HepG2 (cell line): Measurements from ENCODE around the gene GRM1. TPM values are rescaled to one million over a fixed set of nuclear protein-coding genes. Genes with fewer than 3 reads are reported as not detected.

Source experiments
- ATAC-seq: fragments of 200-7000 bp; cut with Tn5 transposase; 3 replicates; pipeline ENCODE4 v1.9.1; 2020; ENCODE audit warnings: mild to moderate bottlenecking, moderate library complexity
- BruUV-seq: library from RNA; stranded (reverse); fragments of 400-500 nt; replicated peaks from 2 replicates; lab custom pipeline; 2021; lab: Mats Ljungman, UMichigan
- CTCF ChIA-PET: fragments of 300-600 bp; formaldehyde crosslinking; extraction: SDS; loops from one replicate; lab custom pipeline; 2021; ENCODE audit warnings: low total read pairs, inconsistent platforms, low intra/inter-chr PET ratio; lab: Yijun Ruan, JAX
- POLR2A ChIA-PET: fragments of 350-600 bp; sonication (Branson Sonifier 250); formaldehyde crosslinking; loops from one replicate; lab custom pipeline; 2020; ENCODE audit warnings: antibody characterized with exemption, inconsistent platforms; lab: Yijun Ruan, JAX
- DNase-seq: peaks from one replicate; pipeline ENCODE4 v3.0.0-alpha.2; 2015; ENCODE audit warnings: low spot score
- FAIRE-seq: peaks from 3 replicates; lab custom pipeline; 2011; peaks lifted over from hg19 to GRCh38; lab: Jason Lieb, UNC
- H2AFZ ChIP-seq: one replicate; pipeline ENCODE4 v1.6.1; 2011; ENCODE audit warnings: low read length, inconsistent platforms
- H3K27ac ChIP-seq: fragments of 300-600 bp; 3 replicates; pipeline ENCODE4 v1.8.0; 2011; ENCODE audit warnings: mixed run types, mild to moderate bottlenecking, mixed read lengths, low read length, inconsistent platforms; ENCODE audit not compliant: insufficient read depth; ENCODE audit errors: extremely low read length
- H3K27me3 ChIP-seq, 2 experiments: fragments of 200-600 bp in 1 of 2; 2 replicates in 1 of 2; 3 replicates in 1 of 2; pipeline versions ENCODE4 v1.6.0 to v1.8.0; 2011; ENCODE audit warnings: low read length in 2 of 2, mild to moderate bottlenecking in 2 of 2, moderate library complexity in 2 of 2, inconsistent platforms in 1 of 2; ENCODE audit not compliant: insufficient read depth in 2 of 2, control insufficient read depth in 1 of 2
- H3K36me3 ChIP-seq, 2 experiments: fragments of 200-600 bp in 1 of 2; replicated peaks in 1 of 2; 2 replicates in 1 of 2; 3 replicates in 1 of 2; pipeline versions ENCODE4 v1.5.1 to v1.8.0; 2011; ENCODE audit warnings: low read length in 2 of 2, inconsistent platforms in 1 of 2; ENCODE audit not compliant: insufficient read depth in 2 of 2, control insufficient read depth in 1 of 2
- H3K4me1 ChIP-seq: 2 replicates; pipeline ENCODE4 v1.5.1; 2012; ENCODE audit warnings: low read length, inconsistent platforms; ENCODE audit not compliant: insufficient read depth
- H3K4me2 ChIP-seq: 2 replicates; pipeline ENCODE4 v1.6.0; 2011; ENCODE audit warnings: low read depth, low read length, inconsistent platforms
- H3K4me3 ChIP-seq, 3 experiments: fragments of 200-600 bp in 1 of 3; sonication (generic), shearing (Covaris generic) in 1 of 3; replicated peaks in 1 of 3; 2 replicates each; pipeline ENCODE4 v1.5.1; 2011 to 2016; ENCODE audit warnings: low read length in 3 of 3, inconsistent platforms in 2 of 3, low read depth in 2 of 3, mild to moderate bottlenecking in 2 of 3, control low read depth in 1 of 3, mixed read lengths in 1 of 3; ENCODE audit not compliant: insufficient read depth in 1 of 3
- H3K79me2 ChIP-seq: one replicate; pipeline ENCODE4 v1.6.1; 2011; ENCODE audit warnings: low read length, inconsistent platforms; ENCODE audit not compliant: insufficient read depth
- H3K9ac ChIP-seq: 2 replicates; pipeline ENCODE4 v1.6.0; 2011; ENCODE audit warnings: mild to moderate bottlenecking, low read depth, low read length, inconsistent platforms; ENCODE audit not compliant: insufficient read depth
- H3K9me3 ChIP-seq: 2 replicates; pipeline ENCODE4 v1.5.1; 2012; ENCODE audit warnings: mild to moderate bottlenecking, low read length
- H4K20me1 ChIP-seq: 2 replicates; pipeline ENCODE4 v1.6.0; 2011; ENCODE audit warnings: inconsistent platforms, mild to moderate bottlenecking, low read length, moderate library complexity; ENCODE audit not compliant: insufficient read depth
- ARNT ChIP-seq: fragments of 450-650 bp; IDR thresholded peaks from 2 replicates; pipeline ENCODE4 v1.6.1; 2017
- HMG20A ChIP-seq: IDR thresholded peaks from 2 replicates; pipeline ENCODE4 v1.6.1; 2016; ENCODE audit warnings: borderline replicate concordance
- NPAS2 ChIP-seq: sonication (generic); formaldehyde crosslinking; IDR thresholded peaks from 2 replicates; pipeline ENCODE4 v1.8.0; 2022; ENCODE audit warnings: mild to moderate bottlenecking, missing genetic modification reagents, borderline replicate concordance
- RXRA ChIP-seq: sonication (generic); formaldehyde crosslinking; IDR thresholded peaks from 2 replicates; pipeline ENCODE4 v1.5.1; 2020; ENCODE audit warnings: missing genetic modification reagents
- TCF12 ChIP-seq, 2 experiments: fragments of 450-650 bp in 1 of 2; sonication (generic) in 1 of 2; formaldehyde crosslinking in 1 of 2; IDR thresholded peaks; 2 replicates each; pipeline versions ENCODE4 v1.6.1 to v1.8.0; 2017 to 2022; ENCODE audit warnings: antibody characterized with exemption in 1 of 2, mild to moderate bottlenecking in 1 of 2, missing genetic modification reagents in 1 of 2, moderate library complexity in 1 of 2
- ZNF232 ChIP-seq: sonication (generic); formaldehyde crosslinking; IDR thresholded peaks from 2 replicates; pipeline ENCODE4 v1.4.0; 2020; ENCODE audit warnings: missing genetic modification reagents, borderline replicate concordance
- ZNF570 ChIP-seq: sonication (generic); formaldehyde crosslinking; IDR thresholded peaks from 2 replicates; pipeline ENCODE4 v1.4.0; 2020; ENCODE audit warnings: mild to moderate bottlenecking, missing genetic modification reagents, borderline replicate concordance
- ZNF724P ChIP-seq: sonication (generic); formaldehyde crosslinking; IDR thresholded peaks from 2 replicates; pipeline ENCODE4 v1.8.0; 2022; ENCODE audit warnings: missing genetic modification reagents, borderline replicate concordance
- WGBS: methylation state at CpG from one replicate; pipeline ENCODE4 v1.1.6; 2017; ENCODE audit warnings: low lambda C conversion rate; 5-methylcytosine and 5-hydroxymethylcytosine counted together
- in situ Hi-C: cut with HindIII; loops from 2 replicates; pipeline ENCODE4 v1.10.0; 2017; ENCODE audit warnings: low pct_unique_long_range_greater_than_20kb; ENCODE audit not compliant: extremely low pct_ligation_motif_present
- intact Hi-C: fragments of 100-400 bp; cut with micrococcal nuclease; formaldehyde crosslinking; loops from one replicate; pipeline ENCODE4 v1.10.0; 2022; ENCODE audit not compliant: unreplicated experiment
- polyA plus RNA-seq, 8 experiments: library from polyadenylated mRNA; depleted of rRNA in 3 of 8; stranded (reverse) in 7 of 8; unstranded in 1 of 8; fragments of >200 nt; fragmentation: Illumina TruSeq in 4 of 8; extraction: Trizol in 4 of 8; gene quantifications; 2 replicates each; pipeline versions ENCODE4 v1.2.1 to v1.2.3, GENCODE V29; 2011 to 2016; ENCODE audit warnings: low read depth in 4 of 8, missing spikeins in 1 of 8, mixed read lengths in 1 of 8; ENCODE audit not compliant: insufficient read depth in 1 of 8
- total RNA-seq, 5 experiments: library from RNA; depleted of rRNA; stranded (reverse); fragments of >200 nt; fragmentation: Illumina TruSeq; extraction: Trizol; gene quantifications; 2 replicates each; pipeline ENCODE4 v1.2.3, GENCODE V29; 2016; ENCODE audit warnings: low read depth in 1 of 5
- TF ChIP-seq, protein P1 (sequence below): sonication (generic); formaldehyde crosslinking; conservative IDR thresholded peaks from 2 replicates; pipeline ENCODE4 v1.4.0; 2020; ENCODE audit warnings: mild to moderate bottlenecking, missing genetic modification reagents, moderate library complexity
- TF ChIP-seq, protein P2 (sequence below): sonication (generic); formaldehyde crosslinking; IDR thresholded peaks from 2 replicates; pipeline ENCODE4 v1.8.1; 2023; ENCODE audit warnings: mild to moderate bottlenecking, moderate library complexity, missing genetic modification reagents
- TF ChIP-seq, protein P3 (sequence below): sonication (generic); formaldehyde crosslinking; IDR thresholded peaks from 2 replicates; pipeline ENCODE4 v1.5.0; 2020; ENCODE audit warnings: missing genetic modification reagents

Gene GRM1
- total and polyA plus RNA-seq, 2 of the 13 experiments (the other 11 are each of a cell fraction or from before 2014, with no cell fraction given) = 0.09 TPM; not detected in 1

DNA sequence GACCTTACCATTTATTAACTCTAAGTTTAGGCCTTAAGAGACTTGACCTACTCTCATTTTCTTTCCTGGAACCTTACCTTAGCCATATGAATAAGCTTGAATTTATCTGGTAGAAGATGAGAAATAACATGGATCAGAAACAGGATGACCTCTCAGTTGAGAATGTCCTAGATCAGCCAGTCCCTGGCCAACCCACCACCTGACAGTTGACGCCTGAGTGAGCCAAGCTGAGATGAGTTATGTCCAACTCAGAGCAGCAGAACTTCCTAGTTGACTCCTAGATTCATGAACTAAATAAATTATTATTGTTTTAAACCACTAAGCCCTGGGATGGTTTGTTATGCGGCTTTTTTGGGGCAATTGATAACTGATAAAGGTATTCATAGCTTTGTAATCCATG, 281.8 kb downstream of the GRM1 start:
- ChIA-PET POLR2A (no interaction called here), CTCF (no interaction called here)
- intact Hi-C loops (no loop called here), in situ Hi-C loops (no loop called here)
- DNase-seq (no peak), ATAC-seq (no peak), FAIRE-seq (no peak)
- Histone ChIP-seq H3K79me2 (no peaks in the 10 kb centered on the region), H3K27ac (no peak overlapping the region), H4K20me1 (no peaks in the 10 kb centered on the region), H3K4me2 (no peak overlapping the region), H3K27me3 (no peaks in the 10 kb centered on the region), H3K4me1 (no peaks in the 10 kb centered on the region), H3K36me3 (no peaks in the 10 kb centered on the region), H3K4me3 (no peak overlapping the region), H3K9me3 (no peaks in the 10 kb centered on the region), H3K9ac (no peak overlapping the region), H2AFZ (no peak overlapping the region)
- TF ChIP-seq, protein P1, sequence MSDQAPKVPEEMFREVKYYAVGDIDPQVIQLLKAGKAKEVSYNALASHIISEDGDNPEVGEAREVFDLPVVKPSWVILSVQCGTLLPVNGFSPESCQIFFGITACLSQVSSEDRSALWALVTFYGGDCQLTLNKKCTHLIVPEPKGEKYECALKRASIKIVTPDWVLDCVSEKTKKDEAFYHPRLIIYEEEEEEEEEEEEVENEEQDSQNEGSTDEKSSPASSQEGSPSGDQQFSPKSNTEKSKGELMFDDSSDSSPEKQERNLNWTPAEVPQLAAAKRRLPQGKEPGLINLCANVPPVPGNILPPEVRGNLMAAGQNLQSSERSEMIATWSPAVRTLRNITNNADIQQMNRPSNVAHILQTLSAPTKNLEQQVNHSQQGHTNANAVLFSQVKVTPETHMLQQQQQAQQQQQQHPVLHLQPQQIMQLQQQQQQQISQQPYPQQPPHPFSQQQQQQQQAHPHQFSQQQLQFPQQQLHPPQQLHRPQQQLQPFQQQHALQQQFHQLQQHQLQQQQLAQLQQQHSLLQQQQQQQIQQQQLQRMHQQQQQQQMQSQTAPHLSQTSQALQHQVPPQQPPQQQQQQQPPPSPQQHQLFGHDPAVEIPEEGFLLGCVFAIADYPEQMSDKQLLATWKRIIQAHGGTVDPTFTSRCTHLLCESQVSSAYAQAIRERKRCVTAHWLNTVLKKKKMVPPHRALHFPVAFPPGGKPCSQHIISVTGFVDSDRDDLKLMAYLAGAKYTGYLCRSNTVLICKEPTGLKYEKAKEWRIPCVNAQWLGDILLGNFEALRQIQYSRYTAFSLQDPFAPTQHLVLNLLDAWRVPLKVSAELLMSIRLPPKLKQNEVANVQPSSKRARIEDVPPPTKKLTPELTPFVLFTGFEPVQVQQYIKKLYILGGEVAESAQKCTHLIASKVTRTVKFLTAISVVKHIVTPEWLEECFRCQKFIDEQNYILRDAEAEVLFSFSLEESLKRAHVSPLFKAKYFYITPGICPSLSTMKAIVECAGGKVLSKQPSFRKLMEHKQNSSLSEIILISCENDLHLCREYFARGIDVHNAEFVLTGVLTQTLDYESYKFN (CRISPR knock-in tag) = no peak
- TF ChIP-seq TCF12 (IDR thresholded peaks at IDR 0.05) (no peak), TCF12 (CRISPR knock-in tag; IDR thresholded peaks at IDR 0.05) (no peak), ZNF232 (CRISPR knock-in tag) (no peak), RXRA (CRISPR knock-in tag) (no peak), NPAS2 (no peak), ZNF724P (CRISPR knock-in tag) (no peak), HMG20A (CRISPR knock-in tag) (no peak), ZNF570 (CRISPR knock-in tag) (no peak), ARNT (no peak)
- TF ChIP-seq, protein P2, sequence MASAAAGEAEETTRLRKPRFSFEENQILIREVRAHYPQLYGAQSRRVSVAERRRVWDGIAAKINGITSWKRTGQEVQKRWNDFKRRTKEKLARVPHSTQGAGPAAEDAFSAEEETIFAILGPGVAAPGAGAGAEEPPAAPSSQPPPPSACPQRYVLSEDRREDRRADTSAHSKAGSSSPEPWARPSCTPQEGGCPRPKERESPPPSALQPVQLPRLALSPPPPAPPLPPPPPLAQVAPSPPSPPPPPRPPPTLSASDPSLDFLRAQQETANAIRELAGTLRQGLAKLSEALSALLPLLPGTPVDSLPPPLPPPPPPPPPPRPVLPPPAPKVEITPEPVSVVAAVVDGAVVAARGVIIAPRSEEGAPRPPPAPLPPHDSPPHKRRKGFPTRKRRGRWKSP (CRISPR knock-in tag) = no peak
- TF ChIP-seq, protein P3, sequence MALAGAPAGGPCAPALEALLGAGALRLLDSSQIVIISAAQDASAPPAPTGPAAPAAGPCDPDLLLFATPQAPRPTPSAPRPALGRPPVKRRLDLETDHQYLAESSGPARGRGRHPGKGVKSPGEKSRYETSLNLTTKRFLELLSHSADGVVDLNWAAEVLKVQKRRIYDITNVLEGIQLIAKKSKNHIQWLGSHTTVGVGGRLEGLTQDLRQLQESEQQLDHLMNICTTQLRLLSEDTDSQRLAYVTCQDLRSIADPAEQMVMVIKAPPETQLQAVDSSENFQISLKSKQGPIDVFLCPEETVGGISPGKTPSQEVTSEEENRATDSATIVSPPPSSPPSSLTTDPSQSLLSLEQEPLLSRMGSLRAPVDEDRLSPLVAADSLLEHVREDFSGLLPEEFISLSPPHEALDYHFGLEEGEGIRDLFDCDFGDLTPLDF (CRISPR knock-in tag) = no peak
- BruUV-seq = no TSS peak
- 13% methylated on average over 2 of the region's 2 CpGs for WGBS
